GM13976 (cell line): ENCODE results near the gene RAB4A.
A peak's percentile ranks its signal among the peaks of the same experiment; 100 is the strongest.

Experiments
- DNase-seq: peaks from one replicate; pipeline ENCODE4 v3.0.0; 2012; ENCODE audit warnings: low spot score
- CTCF ChIP-seq: IDR thresholded peaks from 2 replicates; pipeline ENCODE4 v1.5.1; 2012; ENCODE audit warnings: borderline replicate concordance, mild to moderate bottlenecking; ENCODE audit not compliant: insufficient read depth; ENCODE audit errors: extremely low read depth, missing control alignments, control extremely low read depth
- in situ Hi-C: fragments of 300-500 bp; cut with MboI; formaldehyde crosslinking; loops from one replicate; pipeline ENCODE4 v1.12.0; 2022; ENCODE audit warnings: low sequenced_read_pairs, mixed read lengths, inconsistent platforms; ENCODE audit not compliant: unreplicated experiment

The RAB4A gene, protein sequence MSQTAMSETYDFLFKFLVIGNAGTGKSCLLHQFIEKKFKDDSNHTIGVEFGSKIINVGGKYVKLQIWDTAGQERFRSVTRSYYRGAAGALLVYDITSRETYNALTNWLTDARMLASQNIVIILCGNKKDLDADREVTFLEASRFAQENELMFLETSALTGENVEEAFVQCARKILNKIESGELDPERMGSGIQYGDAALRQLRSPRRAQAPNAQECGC

DNA sequence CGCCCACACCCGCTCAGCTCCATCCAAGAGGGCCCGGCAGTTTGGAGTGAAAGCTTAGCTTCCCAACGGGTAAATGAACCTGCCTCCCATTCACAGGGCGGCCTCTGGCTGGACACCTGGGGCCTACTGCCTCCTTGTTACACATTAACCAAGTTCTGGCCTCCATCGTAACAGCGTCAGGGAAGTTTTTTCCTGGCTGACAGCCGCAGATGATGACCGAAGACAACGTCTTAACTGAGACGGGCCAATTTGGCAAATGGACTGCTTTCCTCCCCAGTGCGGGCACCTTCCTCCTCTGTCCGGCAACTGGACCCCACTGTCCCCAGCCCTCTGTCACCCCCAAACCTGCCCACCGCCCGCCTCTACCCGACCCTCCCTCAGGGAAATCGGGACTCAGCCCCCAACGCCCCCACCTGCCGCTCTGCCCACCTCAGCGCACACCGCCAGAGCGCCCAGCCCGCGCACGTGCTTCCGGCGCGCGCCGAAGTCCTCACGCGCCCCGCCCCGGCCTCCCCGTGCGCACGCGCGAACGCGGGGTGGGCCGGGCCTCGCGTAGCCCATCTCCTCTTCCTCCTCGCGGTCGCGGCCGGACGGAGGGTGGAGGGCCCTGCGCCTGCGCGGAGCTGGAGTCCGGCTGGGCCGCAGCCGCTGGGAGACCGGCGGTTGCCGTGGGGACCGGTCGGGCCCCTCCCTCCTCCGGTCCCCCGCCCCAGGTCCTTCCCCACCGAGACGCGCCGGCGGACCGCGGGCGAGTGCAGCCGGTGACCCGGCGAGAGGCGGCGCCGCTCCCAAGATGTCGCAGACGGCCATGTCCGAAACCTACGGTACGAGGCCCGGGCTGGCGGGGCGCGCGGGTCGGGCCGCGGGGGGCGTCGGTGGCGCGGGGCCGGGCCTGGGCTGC is at the start of gene RAB4A:
TSS of gene RAB4A (plus strand) at position 565 of the 901 bp plus-strand sequence. CDS start at position 794, 229 bp downstream.
- DNase-seq = peak; percentile 95
- no peak for TF ChIP-seq CTCF
- in situ Hi-C loops = loop anchor here (25.0 kb wide), 1 partner anchor 1042 kb away; no protein-coding TSS in a partner anchor

GRCh38 chr1:229222081-229222480 is 48.8 kb upstream of the RAB4A start:
- TF ChIP-seq CTCF = no peak

GRCh38 chr1:229223498-229223897 is 47.4 kb upstream of the RAB4A start:
- no peak for TF ChIP-seq CTCF
- in situ Hi-C loops = no loop called here
- no peak for DNase-seq

More at GRCh38 chr1:229222081-229222480, 48.8 kb upstream of the RAB4A start:
- no peak for DNase-seq
- in situ Hi-C loops = no loop called here

GRCh38 chr1:229224308-229224707 is 46.6 kb upstream of the RAB4A start:
- no peak for DNase-seq
- in situ Hi-C loops = no loop called here
- TF ChIP-seq CTCF = no peak

DNA sequence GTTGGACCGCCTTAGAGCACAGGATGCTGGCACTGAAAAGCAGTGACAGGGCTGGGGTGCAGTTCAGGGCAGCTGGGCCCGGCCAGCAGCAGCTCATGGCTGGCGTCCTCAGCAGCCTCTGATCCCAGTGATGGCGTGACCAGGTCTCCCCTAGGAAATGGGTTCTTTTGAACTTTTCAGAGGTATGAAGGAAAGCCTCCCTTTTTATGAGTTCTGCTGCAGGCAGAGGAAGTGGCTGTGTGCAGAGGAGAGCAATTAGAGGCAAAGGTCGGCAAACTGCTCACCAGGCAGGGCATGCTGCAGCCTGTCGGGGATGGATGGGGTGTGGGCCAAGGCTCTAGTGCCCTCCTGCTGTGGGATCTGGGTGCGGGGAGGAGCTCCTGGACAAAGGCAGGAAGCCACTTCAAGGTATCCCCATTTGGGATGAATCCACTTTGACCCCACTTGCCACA is 45.6 kb upstream of the RAB4A start:
- DNase-seq = no peak
- in situ Hi-C loops = no loop called here
- TF ChIP-seq CTCF = no peak

DNA sequence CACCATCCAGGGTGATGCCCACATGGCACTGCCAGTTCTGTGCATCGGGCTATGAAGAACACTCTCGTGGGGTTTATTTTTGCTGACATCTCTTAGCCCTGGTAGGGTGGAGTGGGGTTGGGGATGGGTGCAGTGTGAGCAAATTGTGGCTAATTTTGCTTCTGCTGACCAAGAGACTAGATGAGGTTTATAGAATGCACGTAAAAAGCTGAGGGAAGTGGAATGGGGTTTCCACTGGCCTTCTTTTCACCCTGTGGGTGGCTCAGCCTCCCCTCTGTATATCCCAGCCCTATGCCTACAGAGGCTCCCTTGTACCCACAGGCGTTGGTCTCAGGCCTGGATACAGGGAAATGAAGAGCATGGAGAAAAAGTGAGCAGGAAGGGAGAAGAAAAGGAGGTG is 44.1 kb upstream of the RAB4A start:
- no peak for TF ChIP-seq CTCF
- in situ Hi-C loops = no loop called here
- no peak for DNase-seq
